ENCODE measurements around the gene ZCCHC7. TPM values are rescaled to one million over a fixed set of nuclear protein-coding genes. Genes with fewer than 3 reads are reported as not detected.

Gene ZCCHC7
- polyA plus RNA-seq, 1 donor from 2014 or later = 10.9 TPM

DNA sequence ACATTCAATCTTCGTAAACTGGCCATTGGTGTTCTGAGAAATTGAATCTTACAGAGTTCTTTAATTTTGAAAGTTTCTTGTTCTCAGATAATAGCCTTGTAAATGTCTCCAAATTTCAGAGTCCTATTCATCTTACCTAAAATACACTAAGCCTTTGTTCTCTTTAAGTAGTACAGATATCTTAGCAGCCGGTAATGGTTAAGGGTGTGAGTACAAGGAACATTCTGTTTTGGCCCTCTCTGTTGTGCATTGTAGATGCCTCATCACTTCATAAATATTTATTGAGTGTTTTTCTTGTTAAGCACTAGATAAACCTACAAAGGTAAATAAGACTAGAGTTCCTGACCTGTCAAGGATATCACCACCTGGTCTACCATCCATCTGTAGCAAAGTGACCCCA lies 35.2 kb downstream of the ZCCHC7 start:
- TF ChIP-seq POLR2AphosphoS5 (IDR thresholded peaks at IDR 0.05) (no peak), SMC3 (conservative IDR thresholded peaks at IDR 0.05; ENCODE audit: poor library complexity) (no peak), MXI1 (conservative IDR thresholded peaks at IDR 0.05; ENCODE audit: poor library complexity, severe bottlenecking) (no peak), EZH2 (IDR thresholded peaks at IDR 0.05; ENCODE audit: borderline replicate concordance, insufficient read depth, low read length, poor library complexity, severe bottlenecking) (no peak), RAD21 (conservative IDR thresholded peaks at IDR 0.05) (no peak), EP300 (conservative IDR thresholded peaks at IDR 0.05; ENCODE audit: poor library complexity, severe bottlenecking) (no peak), TAF1 (IDR thresholded peaks at IDR 0.05; ENCODE audit: low read depth) (no peak)
- TF ChIP-seq, protein P1, sequence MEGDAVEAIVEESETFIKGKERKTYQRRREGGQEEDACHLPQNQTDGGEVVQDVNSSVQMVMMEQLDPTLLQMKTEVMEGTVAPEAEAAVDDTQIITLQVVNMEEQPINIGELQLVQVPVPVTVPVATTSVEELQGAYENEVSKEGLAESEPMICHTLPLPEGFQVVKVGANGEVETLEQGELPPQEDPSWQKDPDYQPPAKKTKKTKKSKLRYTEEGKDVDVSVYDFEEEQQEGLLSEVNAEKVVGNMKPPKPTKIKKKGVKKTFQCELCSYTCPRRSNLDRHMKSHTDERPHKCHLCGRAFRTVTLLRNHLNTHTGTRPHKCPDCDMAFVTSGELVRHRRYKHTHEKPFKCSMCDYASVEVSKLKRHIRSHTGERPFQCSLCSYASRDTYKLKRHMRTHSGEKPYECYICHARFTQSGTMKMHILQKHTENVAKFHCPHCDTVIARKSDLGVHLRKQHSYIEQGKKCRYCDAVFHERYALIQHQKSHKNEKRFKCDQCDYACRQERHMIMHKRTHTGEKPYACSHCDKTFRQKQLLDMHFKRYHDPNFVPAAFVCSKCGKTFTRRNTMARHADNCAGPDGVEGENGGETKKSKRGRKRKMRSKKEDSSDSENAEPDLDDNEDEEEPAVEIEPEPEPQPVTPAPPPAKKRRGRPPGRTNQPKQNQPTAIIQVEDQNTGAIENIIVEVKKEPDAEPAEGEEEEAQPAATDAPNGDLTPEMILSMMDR (IDR thresholded peaks at IDR 0.05; ENCODE audit: poor library complexity, severe bottlenecking) = no peak
- TF ChIP-seq, protein P2, sequence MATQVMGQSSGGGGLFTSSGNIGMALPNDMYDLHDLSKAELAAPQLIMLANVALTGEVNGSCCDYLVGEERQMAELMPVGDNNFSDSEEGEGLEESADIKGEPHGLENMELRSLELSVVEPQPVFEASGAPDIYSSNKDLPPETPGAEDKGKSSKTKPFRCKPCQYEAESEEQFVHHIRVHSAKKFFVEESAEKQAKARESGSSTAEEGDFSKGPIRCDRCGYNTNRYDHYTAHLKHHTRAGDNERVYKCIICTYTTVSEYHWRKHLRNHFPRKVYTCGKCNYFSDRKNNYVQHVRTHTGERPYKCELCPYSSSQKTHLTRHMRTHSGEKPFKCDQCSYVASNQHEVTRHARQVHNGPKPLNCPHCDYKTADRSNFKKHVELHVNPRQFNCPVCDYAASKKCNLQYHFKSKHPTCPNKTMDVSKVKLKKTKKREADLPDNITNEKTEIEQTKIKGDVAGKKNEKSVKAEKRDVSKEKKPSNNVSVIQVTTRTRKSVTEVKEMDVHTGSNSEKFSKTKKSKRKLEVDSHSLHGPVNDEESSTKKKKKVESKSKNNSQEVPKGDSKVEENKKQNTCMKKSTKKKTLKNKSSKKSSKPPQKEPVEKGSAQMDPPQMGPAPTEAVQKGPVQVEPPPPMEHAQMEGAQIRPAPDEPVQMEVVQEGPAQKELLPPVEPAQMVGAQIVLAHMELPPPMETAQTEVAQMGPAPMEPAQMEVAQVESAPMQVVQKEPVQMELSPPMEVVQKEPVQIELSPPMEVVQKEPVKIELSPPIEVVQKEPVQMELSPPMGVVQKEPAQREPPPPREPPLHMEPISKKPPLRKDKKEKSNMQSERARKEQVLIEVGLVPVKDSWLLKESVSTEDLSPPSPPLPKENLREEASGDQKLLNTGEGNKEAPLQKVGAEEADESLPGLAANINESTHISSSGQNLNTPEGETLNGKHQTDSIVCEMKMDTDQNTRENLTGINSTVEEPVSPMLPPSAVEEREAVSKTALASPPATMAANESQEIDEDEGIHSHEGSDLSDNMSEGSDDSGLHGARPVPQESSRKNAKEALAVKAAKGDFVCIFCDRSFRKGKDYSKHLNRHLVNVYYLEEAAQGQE (IDR thresholded peaks at IDR 0.05; ENCODE audit: borderline replicate concordance) = no peak
- Histone ChIP-seq H3K9me3 (ENCODE audit: low read length) (no peaks in the 10 kb centered on the region), H3K4me2 (ENCODE audit: low read length) (no peak overlapping the region)

DNA sequence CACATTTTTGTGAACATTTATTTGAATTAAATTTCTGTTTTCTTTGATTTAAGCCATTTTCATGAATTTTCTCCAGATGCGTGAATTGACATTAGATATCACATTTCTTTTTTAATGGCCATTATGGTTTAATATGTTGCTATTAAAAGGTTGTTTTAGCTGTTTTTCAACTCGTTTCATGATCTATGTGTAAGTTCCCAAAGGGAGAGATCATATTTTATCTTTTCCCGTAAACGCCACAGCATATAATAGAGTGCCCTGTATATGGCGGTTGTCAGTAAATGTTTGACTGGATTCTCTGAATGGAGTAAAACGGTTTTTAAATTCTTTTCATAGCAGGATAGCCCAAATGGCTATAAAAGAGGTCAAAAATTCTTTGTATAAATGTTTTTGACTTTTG lies 35.8 kb downstream of the ZCCHC7 start:
- Histone ChIP-seq H4K20me1 (ENCODE audit: insufficient read depth) (no peaks in the 10 kb centered on the region), H3K9me3 (ENCODE audit: low read length) (no peaks in the 10 kb centered on the region), H3K27me3 (ENCODE audit: insufficient read depth, low read depth, low read length) (no peaks in the 10 kb centered on the region), H3F3A (ENCODE audit: insufficient read depth, low read length, poor library complexity, severe bottlenecking) (no peaks in the 10 kb centered on the region), H3K9ac (ENCODE audit: low read length) (no peak overlapping the region), H3K4me2 (ENCODE audit: low read length) (no peak overlapping the region), H3K27ac (ENCODE audit: low read length) (no peak overlapping the region), H3K4me3 (ENCODE audit: low read length) (no peak overlapping the region), H3K36me3 (ENCODE audit: insufficient read depth, low read length) (no peaks in the 10 kb centered on the region), H2AFZ (ENCODE audit: low read depth, low read length) (no peak overlapping the region), H3K9me2 (ENCODE audit: insufficient read depth, low read length) (no peaks in the 10 kb centered on the region), H3K79me2 (replicated peaks; ENCODE audit: insufficient read depth, low read length) (no peaks in the 10 kb centered on the region)
- TF ChIP-seq EP300 (conservative IDR thresholded peaks at IDR 0.05; ENCODE audit: poor library complexity, severe bottlenecking) (no peak), EZH2 (IDR thresholded peaks at IDR 0.05; ENCODE audit: borderline replicate concordance, insufficient read depth, low read length, poor library complexity, severe bottlenecking) (no peak), MXI1 (conservative IDR thresholded peaks at IDR 0.05; ENCODE audit: poor library complexity, severe bottlenecking) (no peak), TAF1 (IDR thresholded peaks at IDR 0.05; ENCODE audit: low read depth) (no peak), SMC3 (conservative IDR thresholded peaks at IDR 0.05; ENCODE audit: poor library complexity) (no peak), RAD21 (conservative IDR thresholded peaks at IDR 0.05) (no peak), POLR2AphosphoS5 (IDR thresholded peaks at IDR 0.05) (no peak)
- TF ChIP-seq, protein P2 (IDR thresholded peaks at IDR 0.05; ENCODE audit: borderline replicate concordance) = no peak
- TF ChIP-seq, protein P1 (IDR thresholded peaks at IDR 0.05; ENCODE audit: poor library complexity, severe bottlenecking) = no peak

More for the DNA sequence above, 35.2 kb downstream of the ZCCHC7 start:
- H3K79me2 ChIP-seq (replicated peaks; ENCODE audit: insufficient read depth, low read length) = no peaks in the 10 kb centered on the region
- H3K9me2 ChIP-seq (ENCODE audit: insufficient read depth, low read length) = no peaks in the 10 kb centered on the region
- H3F3A ChIP-seq (ENCODE audit: insufficient read depth, low read length, poor library complexity, severe bottlenecking) = no peaks in the 10 kb centered on the region
- no peak overlapping the region for H3K27ac ChIP-seq (ENCODE audit: low read length)
- no peaks in the 10 kb centered on the region for H4K20me1 ChIP-seq (ENCODE audit: insufficient read depth)
- no peak overlapping the region for H2AFZ ChIP-seq (ENCODE audit: low read depth, low read length)
- H3K9ac ChIP-seq (ENCODE audit: low read length) = no peak overlapping the region
- H3K36me3 ChIP-seq (ENCODE audit: insufficient read depth, low read length) = no peaks in the 10 kb centered on the region
- no peak overlapping the region for H3K4me3 ChIP-seq (ENCODE audit: low read length)
- no peaks in the 10 kb centered on the region for H3K27me3 ChIP-seq (ENCODE audit: insufficient read depth, low read depth, low read length)

Data from neural cell (in vitro differentiated cells).